ENCODE data around the gene KCNK7.

- TF ChIP-seq, protein P1, sequence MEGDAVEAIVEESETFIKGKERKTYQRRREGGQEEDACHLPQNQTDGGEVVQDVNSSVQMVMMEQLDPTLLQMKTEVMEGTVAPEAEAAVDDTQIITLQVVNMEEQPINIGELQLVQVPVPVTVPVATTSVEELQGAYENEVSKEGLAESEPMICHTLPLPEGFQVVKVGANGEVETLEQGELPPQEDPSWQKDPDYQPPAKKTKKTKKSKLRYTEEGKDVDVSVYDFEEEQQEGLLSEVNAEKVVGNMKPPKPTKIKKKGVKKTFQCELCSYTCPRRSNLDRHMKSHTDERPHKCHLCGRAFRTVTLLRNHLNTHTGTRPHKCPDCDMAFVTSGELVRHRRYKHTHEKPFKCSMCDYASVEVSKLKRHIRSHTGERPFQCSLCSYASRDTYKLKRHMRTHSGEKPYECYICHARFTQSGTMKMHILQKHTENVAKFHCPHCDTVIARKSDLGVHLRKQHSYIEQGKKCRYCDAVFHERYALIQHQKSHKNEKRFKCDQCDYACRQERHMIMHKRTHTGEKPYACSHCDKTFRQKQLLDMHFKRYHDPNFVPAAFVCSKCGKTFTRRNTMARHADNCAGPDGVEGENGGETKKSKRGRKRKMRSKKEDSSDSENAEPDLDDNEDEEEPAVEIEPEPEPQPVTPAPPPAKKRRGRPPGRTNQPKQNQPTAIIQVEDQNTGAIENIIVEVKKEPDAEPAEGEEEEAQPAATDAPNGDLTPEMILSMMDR (IDR thresholded peaks at IDR 0.05; ENCODE audit: borderline replicate concordance, extremely low read depth, low read length, poor library complexity, severe bottlenecking) = no peak
- no peak for TF ChIP-seq EZH2 (IDR thresholded peaks at IDR 0.05; ENCODE audit: borderline replicate concordance, low read depth, low read length, severe bottlenecking)
These were observed 26.4 kb upstream of the KCNK7 start for GRCh38 chr11:65622011-65622410.
